22Rv1 (cell line): Measurements from ENCODE around the gene NT5DC4.

Experiments used
- CTCF ChIP-seq: fragments of 450-650 bp; IDR thresholded peaks from 2 replicates; pipeline ENCODE4 v1.5.1; 2017; ENCODE audit warnings: mild to moderate bottlenecking
- ZFX ChIP-seq: fragments of 450-650 bp; IDR thresholded peaks from 2 replicates; pipeline ENCODE4 v1.6.1; 2017; ENCODE audit warnings: antibody characterized with exemption, borderline replicate concordance

GRCh38 chr2:112773556-112773955 is 52.7 kb downstream of the NT5DC4 start:
- TF ChIP-seq ZFX, result no peak
- TF ChIP-seq CTCF, result no peak
